Measurements from ENCODE around the gene HMGCS2.

GRCh38 chr1:119762409-119762808 lies 6.3 kb downstream of the HMGCS2 start:
- no peak for TF ChIP-seq CTCF (IDR thresholded peaks at IDR 0.05)
- no peak for TF ChIP-seq POLR2A (IDR thresholded peaks at IDR 0.05)

All from body of pancreas (tissue), 4 donors.